GM12875 (cell line): Measurements from ENCODE around the gene HSPB6.
A peak's percentile ranks its signal among the peaks of the same experiment; 100 is the strongest.

Experiments used
- H3K4me3 ChIP-seq: one replicate; pipeline ENCODE4 v1.5.1; 2011; ENCODE audit warnings: low read depth, low read length, control low read depth
- CTCF ChIP-seq: IDR thresholded peaks from 2 replicates; pipeline ENCODE4 v1.5.1; 2011; ENCODE audit warnings: low read depth, mild to moderate bottlenecking, control low read depth, inconsistent platforms, low read length, moderate library complexity, borderline replicate concordance; ENCODE audit not compliant: insufficient read depth

Gene HSPB6

DNA sequence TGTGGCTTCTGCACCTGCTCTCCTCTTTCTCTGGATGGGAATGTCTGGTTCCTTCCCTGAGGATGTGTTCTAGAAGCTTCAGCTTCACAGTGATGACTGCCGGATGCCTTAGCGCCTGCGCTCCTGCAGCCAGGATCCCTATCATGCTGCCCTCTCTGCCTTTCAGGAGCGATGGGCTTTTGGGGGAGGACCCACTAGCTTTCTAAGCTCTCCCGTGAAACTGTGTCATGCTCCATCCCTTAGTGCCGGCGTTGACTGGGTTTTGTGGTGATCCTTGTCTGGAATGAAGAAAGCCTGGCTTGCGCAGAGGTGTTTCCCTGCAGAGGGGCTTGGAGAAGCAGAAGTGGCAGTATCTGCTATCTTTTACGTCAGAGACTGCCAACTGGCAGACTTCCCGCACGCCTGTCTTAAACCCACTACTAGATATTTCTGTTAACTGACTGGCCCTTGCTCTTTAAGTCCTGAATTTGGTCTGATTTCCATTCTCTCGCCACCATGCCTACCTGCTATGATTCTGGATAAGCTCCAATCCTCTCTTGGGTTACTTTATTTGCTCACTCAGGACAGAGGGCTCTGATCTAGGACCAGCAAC lies 42.8 kb downstream of the HSPB6 start:
- peak overlapping the region; percentile 57 for H3K4me3 ChIP-seq
- TF ChIP-seq CTCF: no peak

DNA sequence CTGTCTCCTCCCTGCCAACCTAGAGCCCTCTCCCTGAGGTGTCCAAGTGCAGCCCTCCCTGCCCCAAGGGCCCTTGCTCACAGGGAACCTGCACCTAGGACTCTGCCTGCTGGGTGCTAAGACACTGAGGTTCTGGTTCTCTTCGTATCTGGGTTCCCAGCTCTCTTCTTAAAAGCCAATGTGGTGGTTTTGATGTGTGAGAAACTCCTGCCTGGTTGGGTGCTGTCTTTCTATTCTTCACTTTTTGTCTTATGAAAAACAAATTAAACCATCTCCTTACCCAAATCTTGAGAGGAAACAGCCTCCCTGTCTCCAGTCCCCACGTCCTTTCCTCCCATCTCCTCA lies 43.4 kb downstream of the HSPB6 start:
- TF ChIP-seq CTCF: no peak
- peak overlapping the region; percentile 57 for H3K4me3 ChIP-seq

DNA sequence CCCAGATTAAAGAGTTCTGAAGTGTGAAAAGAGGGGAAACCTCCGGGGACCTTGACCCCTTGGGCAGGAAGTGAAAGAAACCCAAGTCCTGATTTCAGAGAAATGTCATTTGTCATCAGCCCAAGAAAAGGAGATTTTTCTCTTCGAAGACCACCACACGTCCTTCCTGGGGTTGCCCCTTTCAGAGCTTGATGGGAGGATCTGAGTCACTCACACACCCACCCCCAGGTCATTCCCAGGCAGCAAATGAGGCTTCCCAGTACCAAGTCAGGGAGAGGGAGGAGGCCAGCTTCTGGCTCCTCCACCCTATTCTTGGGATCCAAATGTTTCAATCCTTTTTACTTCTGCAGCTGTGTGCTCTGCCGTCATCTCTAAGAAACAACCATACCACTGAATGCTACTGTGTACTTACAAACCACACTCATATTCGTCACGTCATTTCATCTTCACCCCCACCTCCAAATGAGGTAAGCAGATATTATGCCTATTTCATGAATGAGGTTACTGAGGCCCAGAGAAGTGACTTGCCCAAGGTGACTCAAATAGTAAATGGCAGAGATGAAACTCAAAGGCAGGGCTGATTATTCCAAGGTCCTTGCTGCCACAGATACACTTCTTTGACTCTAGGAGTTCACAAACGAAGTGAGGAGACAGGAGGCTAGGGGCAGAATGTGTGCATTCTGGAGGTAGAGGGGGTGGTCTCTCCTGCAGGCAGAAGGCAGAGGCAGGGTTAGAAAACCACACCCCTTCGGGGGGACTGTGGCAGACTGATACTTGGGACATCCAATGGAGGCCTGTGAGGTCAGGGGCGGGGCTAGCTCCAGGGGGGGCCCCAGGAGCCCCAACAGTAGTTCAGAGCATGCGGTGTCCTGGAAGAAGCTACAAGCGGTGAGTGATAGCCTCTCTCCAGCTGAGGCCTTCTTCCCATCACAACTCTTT lies 44.0 kb downstream of the HSPB6 start:
- no peak for TF ChIP-seq CTCF
- H3K4me3 ChIP-seq: peak overlapping the region; percentile 57

GRCh38 chr19:35710784-35711723 lies 45.8 kb downstream of the HSPB6 start:
- H3K4me3 ChIP-seq: peak overlapping the region; percentile 28
- no peak for TF ChIP-seq CTCF

GRCh38 chr19:35708391-35708790 lies 48.4 kb downstream of the HSPB6 start:
- TF ChIP-seq CTCF: no peak
- no peak overlapping the region for H3K4me3 ChIP-seq
